H1 (cell line): Measurements from ENCODE around the gene NHSL2. TPM values are rescaled to one million over a fixed set of nuclear protein-coding genes. Genes with fewer than 3 reads are reported as not detected.

ENCODE experiments used
- CTCF ChIA-PET: fragments of 300-600 bp; sonication (Branson Sonifier 250); formaldehyde crosslinking; loops from one replicate; lab custom pipeline; 2021; ENCODE audit not compliant: partially characterized antibody; lab: Charles Lee
- POLR2A ChIA-PET: fragments of 300-600 bp; sonication (Branson Sonifier 250); formaldehyde crosslinking; loops from one replicate; lab custom pipeline; 2021; ENCODE audit warnings: inconsistent platforms; ENCODE audit not compliant: partially characterized antibody; lab: Charles Lee
- DNase-seq, 2 experiments: peaks; one replicate each; pipeline versions ENCODE4 v3.0.0 to v3.0.0-alpha.2; 2010 to 2022; ENCODE audit warnings: low spot score in 2 of 2, low read depth in 1 of 2, mixed read lengths in 1 of 2
- FAIRE-seq: peaks from 2 replicates; lab custom pipeline; 2011; peaks lifted over from hg19 to GRCh38; lab: Jason Lieb, UNC
- H2AFZ ChIP-seq: 2 replicates; pipeline ENCODE4 v1.8.1; 2012; ENCODE audit warnings: low read length, inconsistent platforms
- H2AK5ac ChIP-seq: 2 replicates; pipeline ENCODE4 v1.6.1; 2013; ENCODE audit warnings: low read depth, low read length
- H2BK120ac ChIP-seq: replicated peaks from 2 replicates; pipeline ENCODE3; 2013; ENCODE audit warnings: low read depth, low read length, inconsistent platforms
- H2BK12ac ChIP-seq: 2 replicates; pipeline ENCODE4 v1.6.1; 2013; ENCODE audit warnings: low read depth, low read length
- H2BK15ac ChIP-seq: 2 replicates; pipeline ENCODE4 v1.6.1; 2013; ENCODE audit warnings: low read length
- H2BK20ac ChIP-seq: 2 replicates; pipeline ENCODE4 v1.6.1; 2013; ENCODE audit warnings: low read length
- H2BK5ac ChIP-seq: 2 replicates; pipeline ENCODE4 v1.6.1; 2013; ENCODE audit warnings: low read depth, low read length
- H3K14ac ChIP-seq: 2 replicates; pipeline ENCODE4 v1.6.1; 2013; ENCODE audit warnings: inconsistent platforms; ENCODE audit not compliant: insufficient read length
- H3K18ac ChIP-seq: 2 replicates; pipeline ENCODE4 v1.6.1; 2013; ENCODE audit warnings: low read length; ENCODE audit errors: extremely low read depth
- H3K23ac ChIP-seq: 2 replicates; pipeline ENCODE4 v1.6.1; 2013; ENCODE audit warnings: inconsistent platforms; ENCODE audit not compliant: insufficient read length
- H3K23me2 ChIP-seq: 2 replicates; pipeline ENCODE4 v1.6.1; 2013; ENCODE audit warnings: low read depth, low read length
- H3K27ac ChIP-seq: 2 replicates; pipeline ENCODE4 v1.6.1; 2011; ENCODE audit warnings: low read depth, low read length, inconsistent platforms
- H3K27me3 ChIP-seq, 4 experiments: replicated peaks in 1 of 4; 1 replicate in 1 of 4; 2 replicates in 3 of 4; pipeline versions ENCODE4 v1.6.1 to v1.8.1; 2011 to 2013; ENCODE audit warnings: low read length in 3 of 4, mild to moderate bottlenecking in 3 of 4, inconsistent platforms in 2 of 4, mixed read lengths in 2 of 4, moderate library complexity in 1 of 4; ENCODE audit not compliant: control insufficient read depth in 3 of 4, insufficient read depth in 3 of 4; ENCODE audit errors: extremely low read depth in 1 of 4
- H3K36me3 ChIP-seq, 4 experiments: 2 replicates each; pipeline versions ENCODE4 v1.6.1 to v1.8.1; 2011 to 2013; ENCODE audit warnings: mild to moderate bottlenecking in 4 of 4, low read length in 3 of 4, moderate library complexity in 2 of 4, control low read depth in 1 of 4, inconsistent platforms in 1 of 4; ENCODE audit not compliant: insufficient read depth in 4 of 4, control insufficient read depth in 2 of 4
- H3K4ac ChIP-seq: replicated peaks from 2 replicates; pipeline ENCODE3; 2013; ENCODE audit warnings: low read length, low read depth, mixed read lengths, inconsistent platforms; ENCODE audit not compliant: insufficient read length
- H3K4me1 ChIP-seq, 4 experiments: replicated peaks in 1 of 4; 1 replicate in 1 of 4; 2 replicates in 3 of 4; pipeline versions ENCODE4 v1.6.1 to v1.8.1; 2011 to 2013; ENCODE audit warnings: low read length in 3 of 4, inconsistent platforms in 2 of 4, mixed read lengths in 1 of 4; ENCODE audit not compliant: insufficient read depth in 4 of 4, control insufficient read depth in 3 of 4
- H3K4me2 ChIP-seq, 2 experiments: 2 replicates each; pipeline versions ENCODE4 v1.6.1 to v1.8.1; 2011 to 2013; ENCODE audit warnings: low read depth in 2 of 2, low read length in 2 of 2, control low read depth in 1 of 2, inconsistent platforms in 1 of 2, mild to moderate bottlenecking in 1 of 2; ENCODE audit not compliant: insufficient read depth in 1 of 2
- H3K4me3 ChIP-seq, 4 experiments: fragments of 200-600, 300-600 bp in 1 of 4; sonication (generic), shearing (Covaris generic), sonication (Bioruptor Twin) in 1 of 4; 2 replicates each; pipeline versions ENCODE4 v1.5.1 to v1.8.1; 2011 to 2016; ENCODE audit warnings: low read length in 4 of 4, low read depth in 3 of 4, control low read depth in 2 of 4, inconsistent platforms in 2 of 4, mild to moderate bottlenecking in 2 of 4, mixed read lengths in 1 of 4, moderate library complexity in 1 of 4; ENCODE audit not compliant: insufficient read depth in 2 of 4; ENCODE audit errors: extremely low read depth in 1 of 4
- H3K56ac ChIP-seq: replicated peaks from 2 replicates; pipeline ENCODE3; 2013; ENCODE audit warnings: low read depth, mild to moderate bottlenecking, mixed read lengths, low read length, inconsistent platforms; ENCODE audit not compliant: insufficient read length
- H3K79me1 ChIP-seq: 2 replicates; pipeline ENCODE4 v1.6.1; 2013; ENCODE audit warnings: low read depth, low read length, control low read depth
- H3K79me2 ChIP-seq, 2 experiments: 2 replicates each; pipeline versions ENCODE4 v1.6.1 to v1.8.1; 2012 to 2013; ENCODE audit warnings: low read length in 2 of 2, mild to moderate bottlenecking in 2 of 2, inconsistent platforms in 1 of 2; ENCODE audit not compliant: insufficient read depth in 2 of 2, control insufficient read depth in 1 of 2
- H3K9ac ChIP-seq, 4 experiments: replicated peaks in 1 of 4; 1 replicate in 1 of 4; 2 replicates in 3 of 4; pipeline versions ENCODE4 v1.6.1 to v1.8.1; 2011 to 2013; ENCODE audit warnings: low read depth in 3 of 4, low read length in 3 of 4, control low read depth in 2 of 4, mild to moderate bottlenecking in 2 of 4, moderate library complexity in 2 of 4, inconsistent platforms in 1 of 4; ENCODE audit errors: extremely low read depth in 1 of 4
- H3K9me3 ChIP-seq, 2 experiments: 2 replicates each; pipeline versions ENCODE4 v1.6.1 to v1.8.1; 2012 to 2013; ENCODE audit warnings: mild to moderate bottlenecking in 2 of 2, moderate library complexity in 2 of 2, control low read depth in 1 of 2, inconsistent platforms in 1 of 2, low read depth in 1 of 2, low read length in 1 of 2, mixed read lengths in 1 of 2; ENCODE audit not compliant: insufficient read depth in 2 of 2
- H4K20me1 ChIP-seq, 2 experiments: replicated peaks in 1 of 2; 2 replicates each; pipeline versions ENCODE3 to v1.8.1; 2011 to 2013; ENCODE audit warnings: inconsistent platforms in 2 of 2, low read length in 2 of 2, mild to moderate bottlenecking in 1 of 2; ENCODE audit not compliant: insufficient read depth in 2 of 2, control insufficient read depth in 1 of 2
- H4K5ac ChIP-seq: 2 replicates; pipeline ENCODE4 v1.6.1; 2013; ENCODE audit warnings: low read length, low read depth, mixed read lengths, inconsistent platforms; ENCODE audit not compliant: insufficient read length
- H4K8ac ChIP-seq: 2 replicates; pipeline ENCODE4 v1.8.0; 2013; ENCODE audit warnings: mild to moderate bottlenecking, moderate library complexity, low read length, inconsistent platforms; ENCODE audit not compliant: insufficient read depth; ENCODE audit errors: extremely low read depth
- H4K91ac ChIP-seq: replicated peaks from 2 replicates; pipeline ENCODE3; 2013; ENCODE audit warnings: low read length, mixed read lengths, inconsistent platforms; ENCODE audit not compliant: insufficient read length
- SP4 ChIP-seq: IDR thresholded peaks from 2 replicates; pipeline ENCODE4 v1.6.1; 2012; ENCODE audit warnings: low read length, inconsistent platforms
- WGBS, 2 experiments: shearing (Covaris generic) in 1 of 2; methylation state at CpG; one replicate each; pipeline versions ENCODE4 v1.1.6 to v1.1.7; 2013 to 2015; ENCODE audit warnings: low lambda C conversion rate in 2 of 2, mixed read lengths in 2 of 2, inconsistent platforms in 1 of 2, low coverage in 1 of 2, missing lambda C conversion rate in 1 of 2; ENCODE audit not compliant: insufficient replicate concordance in 2 of 2, insufficient coverage in 1 of 2, insufficient read length in 1 of 2; ENCODE audit errors: extremely low coverage in 1 of 2, missing lambda C conversion rate in 1 of 2; 5-methylcytosine and 5-hydroxymethylcytosine counted together
- polyA plus RNA-seq, 7 experiments: library from polyadenylated mRNA; depleted of rRNA in 3 of 7; stranded (reverse) in 5 of 7; unstranded in 2 of 7; fragments of >200 nt in 5 of 7; fragments of 200-250 nt in 2 of 7; gene quantifications; 1 replicate in 5 of 7; 2 replicates in 1 of 7; 4 replicates in 1 of 7; pipeline versions ENCODE4 v1.2.1 to v1.2.3, GENCODE V29; 2011 to 2013; ENCODE audit warnings: missing spikeins in 2 of 7, mixed read lengths in 2 of 7
- total RNA-seq: library from RNA; stranded (reverse); fragmentation: NEBNext Ultra II Directional; extraction: Animal tissue kit (Norgen Biotek cat#: 25700); gene quantifications from 2 replicates; pipeline ENCODE4 v1.2.1, GENCODE V29; 2021

NHSL2 gene
- total and polyA plus RNA-seq, 2 of the 8 experiments (the other 6 are each of a cell fraction or from before 2014, with no cell fraction given): 3.7 to 7.2 TPM

- H3K4ac ChIP-seq: no peak overlapping the region
- H3K23me2 ChIP-seq: no peaks in the 10 kb centered on the region
- no peak overlapping the region for H2BK5ac ChIP-seq
- no peak overlapping the region for H4K5ac ChIP-seq
- H3K36me3 ChIP-seq: no peaks in the 10 kb centered on the region
- DNase-seq (no peak), FAIRE-seq (no peak)
- CTCF ChIA-PET: interaction anchor here (2.6 to 2.7 kb wide), 2 partner anchors 21 to 22 kb away, joined by 11 to 13 read pairs; no protein-coding TSS in a partner anchor
- no peaks in the 10 kb centered on the region for H3K79me2 ChIP-seq
- no peak overlapping the region for H3K23ac ChIP-seq
- no peak overlapping the region for H2BK15ac ChIP-seq
- H3K79me1 ChIP-seq: no peaks in the 10 kb centered on the region
- H4K91ac ChIP-seq: no peak overlapping the region
- H3K27ac ChIP-seq: no peak overlapping the region
- 89% methylated on average over 4 of the region's 4 CpGs; no CpG with 5 or more reads in 1 of the 2 experiments for WGBS, 2 experiments
- H3K56ac ChIP-seq: no peak overlapping the region
- no peak overlapping the region for H3K18ac ChIP-seq
- no peaks in the 10 kb centered on the region for H3K27me3 ChIP-seq
- H2BK12ac ChIP-seq: no peak overlapping the region
- H3K9ac ChIP-seq: no peak overlapping the region
- no peaks in the 10 kb centered on the region for H3K9me3 ChIP-seq
- H3K4me1 ChIP-seq: peaks cover 6 to 12% (median 8%) of the 10 kb centered on the region in 4 experiments; a peak in 6 of 7 replicates
- no peak overlapping the region for H4K8ac ChIP-seq
- no peak overlapping the region for H2BK20ac ChIP-seq
- POLR2A ChIA-PET: interaction anchor here (1.4 kb wide), 1 partner anchor 83 kb away, joined by 3 read pairs; no protein-coding TSS in a partner anchor
- no peak for TF ChIP-seq SP4
- no peaks in the 10 kb centered on the region for H4K20me1 ChIP-seq
- H2AFZ ChIP-seq: no peak overlapping the region
- no peak overlapping the region for H3K14ac ChIP-seq
- H3K4me3 ChIP-seq: no peak overlapping the region
- no peak overlapping the region for H3K4me2 ChIP-seq
- H2AK5ac ChIP-seq: no peak overlapping the region
- no peak overlapping the region for H2BK120ac ChIP-seq
Observed at GRCh38 chrX:72043636-72044035, 133.0 kb downstream of the NHSL2 start.
